Stimulated activated CD4-positive, alpha-beta T cell treated with anti-CD3 and anti-CD28 coated beads, TNF-alpha, amount 100 ng/mL, for 48 hours (primary cell): ENCODE measurements around the gene ITPRID1.
"Not testable (repeated sequence)": the region's sequence is repeated elsewhere in the genome, so short reads cannot be mapped to it uniquely, and the experiment has no call there.

Experiments
- DNase-seq, 3 donors: peaks; one replicate each; pipeline ENCODE4 v3.0.0-alpha.2; 2020; ENCODE audit warnings: low read depth in 3 of 3

Gene ITPRID1

GRCh38 chr7:31513790-31514189, at the start of gene ITPRID1:
TSS of gene ITPRID1 (plus strand) at chr7:31514090. CDS start at chr7:31553025, 38,935 bp downstream.
- no peak for DNase-seq

- no peak for DNase-seq
Observed at GRCh38 chr7:31464601-31465000, 49.3 kb upstream of the ITPRID1 start.

GRCh38 chr7:31465285-31465684, 48.6 kb upstream of the ITPRID1 start:
- DNase-seq: no peak

GRCh38 chr7:31466036-31466435, 47.9 kb upstream of the ITPRID1 start:
- DNase-seq: no peak

- DNase-seq: not testable (repeated sequence)
Observed at GRCh38 chr7:31470883-31471282, 43.0 kb upstream of the ITPRID1 start.

GRCh38 chr7:31475368-31475767, 38.5 kb upstream of the ITPRID1 start:
- no peak for DNase-seq

- DNase-seq: no peak
Observed at GRCh38 chr7:31476073-31476745, 37.7 kb upstream of the ITPRID1 start.

GRCh38 chr7:31476941-31477677, 36.8 kb upstream of the ITPRID1 start:
- no peak for DNase-seq

GRCh38 chr7:31478018-31478417, 35.9 kb upstream of the ITPRID1 start:
- DNase-seq: no peak

- DNase-seq: no peak
Observed at GRCh38 chr7:31478721-31479120, 35.2 kb upstream of the ITPRID1 start.

- no peak for DNase-seq
Observed at GRCh38 chr7:31487071-31487470, 26.8 kb upstream of the ITPRID1 start.

- DNase-seq: no peak
Observed at GRCh38 chr7:31487476-31487875, 26.4 kb upstream of the ITPRID1 start.

- peak; percentile 9 to 30 (median 20) for DNase-seq
Observed at GRCh38 chr7:31488562-31489203, 25.2 kb upstream of the ITPRID1 start.

- DNase-seq: no peak
Observed at GRCh38 chr7:31490796-31491314, 23.0 kb upstream of the ITPRID1 start.

GRCh38 chr7:31492086-31492485, 21.8 kb upstream of the ITPRID1 start:
- no peak for DNase-seq

GRCh38 chr7:31493714-31494181, 20.1 kb upstream of the ITPRID1 start:
- no peak for DNase-seq

- DNase-seq: no peak
Observed at GRCh38 chr7:31494421-31494820, 19.5 kb upstream of the ITPRID1 start.

- DNase-seq: no peak
Observed at GRCh38 chr7:31495653-31496052, 18.2 kb upstream of the ITPRID1 start.

GRCh38 chr7:31497516-31497915, 16.4 kb upstream of the ITPRID1 start:
- no peak for DNase-seq

- DNase-seq: no peak
Observed at GRCh38 chr7:31500656-31501055, 13.2 kb upstream of the ITPRID1 start.

GRCh38 chr7:31508823-31509222, 5.1 kb upstream of the ITPRID1 start:
- no peak for DNase-seq

- no peak for DNase-seq
Observed at GRCh38 chr7:31512166-31512565, 1.7 kb upstream of the ITPRID1 start.
